OCI-LY7 (cell line): ENCODE data around the gene ADAMTS2. TPM values are rescaled to one million over a fixed set of nuclear protein-coding genes. Genes with fewer than 3 reads are reported as not detected.

Experiments used
- BruUV-seq: library from RNA; stranded (reverse); fragments of 400-500 nt; replicated peaks from 2 replicates; lab custom pipeline; 2021; lab: Mats Ljungman, UMichigan
- CTCF ChIA-PET: fragments of 300-600 bp; sonication (Branson Sonifier 250); formaldehyde crosslinking; loops from one replicate; lab custom pipeline; 2022; ENCODE audit warnings: antibody characterized with exemption; ENCODE audit not compliant: unreplicated experiment; lab: Charles Lee
- POLR2A ChIA-PET: fragments of 300-600 bp; sonication (Branson Sonifier 250); formaldehyde crosslinking; loops from one replicate; lab custom pipeline; 2022; ENCODE audit warnings: antibody characterized with exemption; lab: Charles Lee
- DNase-seq: peaks from one replicate; pipeline ENCODE4 v3.0.0-alpha.2; 2015; ENCODE audit warnings: low spot score
- H2AFZ ChIP-seq: fragments of 200-600 bp; sonication (generic), shearing (Covaris generic); 2 replicates; pipeline ENCODE4 v1.6.1; 2014; ENCODE audit warnings: mild to moderate bottlenecking, antibody characterized with exemption, low read length, moderate library complexity
- H3K27ac ChIP-seq: fragments of 200-600 bp; sonication (generic); 2 replicates; pipeline ENCODE4 v1.5.1; 2014; ENCODE audit warnings: mixed run types, low read depth, mild to moderate bottlenecking, moderate library complexity, low read length, inconsistent platforms; ENCODE audit not compliant: poor library complexity, severe bottlenecking
- H3K36me3 ChIP-seq: fragments of 200-600 bp; sonication (generic); 2 replicates; pipeline ENCODE4 v1.6.1; 2014; ENCODE audit warnings: mild to moderate bottlenecking, antibody characterized with exemption, low read length, moderate library complexity, mixed read lengths; ENCODE audit not compliant: insufficient read depth
- H3K4me1 ChIP-seq: fragments of 200-600 bp; sonication (generic); 2 replicates; pipeline ENCODE4 v1.5.1; 2014; ENCODE audit warnings: mild to moderate bottlenecking, low read length; ENCODE audit not compliant: insufficient read depth, poor library complexity, severe bottlenecking
- H3K4me2 ChIP-seq: fragments of 200-600 bp; sonication (generic); 2 replicates; pipeline ENCODE4 v1.6.1; 2014; ENCODE audit warnings: mild to moderate bottlenecking, low read length
- H3K4me3 ChIP-seq: fragments of 200-600 bp; sonication (generic); 2 replicates; pipeline ENCODE4 v1.5.1; 2014; ENCODE audit warnings: mild to moderate bottlenecking, low read depth, low read length; ENCODE audit not compliant: poor library complexity, severe bottlenecking
- H3K79me2 ChIP-seq: fragments of 200-600 bp; sonication (generic); 2 replicates; pipeline ENCODE4 v1.6.1; 2016; ENCODE audit warnings: low read depth, mild to moderate bottlenecking, low read length, moderate library complexity, mixed read lengths; ENCODE audit not compliant: insufficient read depth
- H3K9me2 ChIP-seq: fragments of 200-600 bp; sonication (generic); 2 replicates; pipeline ENCODE4 v1.6.1; 2016; ENCODE audit warnings: mild to moderate bottlenecking, low read length, mixed read lengths; ENCODE audit not compliant: insufficient read depth
- H3K9me3 ChIP-seq: fragments of 200-600 bp; sonication (generic); 2 replicates; pipeline ENCODE4 v1.6.1; 2014; ENCODE audit warnings: mild to moderate bottlenecking, mixed run types, low read length, mixed read lengths
- H4K20me1 ChIP-seq: fragments of 200-600 bp; sonication (generic); 2 replicates; pipeline ENCODE4 v1.6.1; 2014; ENCODE audit warnings: mild to moderate bottlenecking, antibody characterized with exemption, low read length, moderate library complexity, mixed read lengths; ENCODE audit not compliant: insufficient read depth
- EZH2phosphoT487 ChIP-seq: fragments of 200-600 bp; sonication (generic); IDR thresholded peaks from 2 replicates; pipeline ENCODE4 v1.6.1; 2018; ENCODE audit warnings: low read depth, borderline replicate concordance, mild to moderate bottlenecking, mixed run types, antibody characterized with exemption, low read length, moderate library complexity, mixed read lengths
- intact Hi-C: fragments of 100-400 bp; cut with micrococcal nuclease; formaldehyde crosslinking; loops from one replicate; pipeline ENCODE4 v1.10.0; 2022; ENCODE audit not compliant: unreplicated experiment
- total RNA-seq, 2 experiments: library from RNA; depleted of rRNA in 1 of 2; stranded (reverse); fragments of >200 nt in 1 of 2; shearing (Covaris generic) in 1 of 2; gene quantifications; 2 replicates each; pipeline ENCODE4 v1.2.3, GENCODE V29; 2014 to 2022
- TF ChIP-seq, protein P1 (sequence below): fragments of 200-600 bp; sonication (generic); conservative IDR thresholded peaks from 2 replicates; pipeline ENCODE4 v1.5.1; 2014; ENCODE audit warnings: mild to moderate bottlenecking, antibody characterized with exemption, low read length, moderate library complexity, mixed read lengths

The ADAMTS2 gene
- total RNA-seq, 2 experiments from 2014 or later = not detected

DNA sequence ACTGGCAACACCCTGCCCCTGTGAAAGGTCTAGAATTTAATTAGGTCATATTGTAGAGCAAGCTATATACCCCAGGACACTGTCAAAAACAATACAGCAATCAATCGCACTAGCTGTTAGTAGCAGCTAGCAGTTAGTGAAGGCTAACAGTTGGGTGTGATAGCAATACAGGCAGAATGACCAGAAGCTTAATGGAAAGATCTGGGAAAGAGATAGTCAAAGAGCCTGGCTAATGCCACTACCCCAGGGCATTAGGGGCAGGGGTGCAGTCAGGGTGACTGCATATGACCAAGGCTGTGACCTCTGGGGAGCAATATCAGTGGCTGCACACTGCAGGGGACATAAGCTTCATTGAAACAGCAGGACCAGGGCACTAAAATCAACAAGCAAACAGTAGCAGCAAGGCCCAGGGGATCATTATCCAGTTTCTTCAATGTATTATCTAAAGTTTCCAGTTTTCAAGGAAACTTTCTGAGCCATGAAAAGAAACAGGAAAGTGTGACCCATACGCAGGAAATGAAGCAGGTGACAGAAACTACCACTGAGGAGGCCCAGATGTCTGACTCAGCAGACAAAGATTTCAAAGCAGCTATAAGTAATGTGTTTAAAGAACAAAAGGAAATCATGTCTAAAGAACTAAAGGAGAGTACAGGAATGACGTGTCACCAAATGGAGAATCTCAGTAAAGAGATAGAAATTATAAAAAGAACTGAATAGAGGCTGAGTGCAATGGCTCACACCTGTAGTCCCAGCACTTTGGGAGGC lies 202.6 kb downstream of the ADAMTS2 start:
- Histone ChIP-seq H2AFZ (no peak overlapping the region), H3K4me2 (no peak overlapping the region), H3K9me2 (no peaks in the 10 kb centered on the region), H3K79me2 (no peaks in the 10 kb centered on the region), H3K4me3 (no peak overlapping the region), H3K9me3 (no peaks in the 10 kb centered on the region), H3K36me3 (no peaks in the 10 kb centered on the region), H4K20me1 (no peaks in the 10 kb centered on the region), H3K27ac (no peak overlapping the region), H3K4me1 (peaks cover 6% of the 10 kb centered on the region)
- CTCF ChIA-PET = no interaction called here
- POLR2A ChIA-PET = no interaction called here
- DNase-seq = no peak
- no peak for TF ChIP-seq EZH2phosphoT487
- TF ChIP-seq, protein P1, sequence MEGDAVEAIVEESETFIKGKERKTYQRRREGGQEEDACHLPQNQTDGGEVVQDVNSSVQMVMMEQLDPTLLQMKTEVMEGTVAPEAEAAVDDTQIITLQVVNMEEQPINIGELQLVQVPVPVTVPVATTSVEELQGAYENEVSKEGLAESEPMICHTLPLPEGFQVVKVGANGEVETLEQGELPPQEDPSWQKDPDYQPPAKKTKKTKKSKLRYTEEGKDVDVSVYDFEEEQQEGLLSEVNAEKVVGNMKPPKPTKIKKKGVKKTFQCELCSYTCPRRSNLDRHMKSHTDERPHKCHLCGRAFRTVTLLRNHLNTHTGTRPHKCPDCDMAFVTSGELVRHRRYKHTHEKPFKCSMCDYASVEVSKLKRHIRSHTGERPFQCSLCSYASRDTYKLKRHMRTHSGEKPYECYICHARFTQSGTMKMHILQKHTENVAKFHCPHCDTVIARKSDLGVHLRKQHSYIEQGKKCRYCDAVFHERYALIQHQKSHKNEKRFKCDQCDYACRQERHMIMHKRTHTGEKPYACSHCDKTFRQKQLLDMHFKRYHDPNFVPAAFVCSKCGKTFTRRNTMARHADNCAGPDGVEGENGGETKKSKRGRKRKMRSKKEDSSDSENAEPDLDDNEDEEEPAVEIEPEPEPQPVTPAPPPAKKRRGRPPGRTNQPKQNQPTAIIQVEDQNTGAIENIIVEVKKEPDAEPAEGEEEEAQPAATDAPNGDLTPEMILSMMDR = no peak
- intact Hi-C loops = no loop called here
- no TSS peak for BruUV-seq

DNA sequence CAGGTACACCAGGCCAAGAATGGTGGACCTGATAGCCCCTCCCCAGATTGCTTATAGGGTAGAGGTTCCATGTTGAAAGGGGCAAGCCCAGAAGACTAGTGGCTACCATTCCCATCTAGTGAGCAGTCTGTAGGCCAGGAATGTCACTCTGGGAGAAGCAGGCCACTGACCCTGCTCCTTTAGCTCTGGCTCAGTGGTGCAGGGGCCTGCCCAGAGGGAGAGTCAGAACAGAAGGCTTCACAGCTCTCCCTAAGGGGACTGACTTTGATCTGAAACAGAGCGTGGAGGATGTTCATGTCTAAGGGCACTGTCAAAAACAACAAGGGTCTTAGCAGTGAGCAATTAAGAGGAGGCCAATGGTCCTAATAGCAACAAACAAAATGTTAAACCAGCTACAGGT lies 203.4 kb downstream of the ADAMTS2 start:
- ChIA-PET POLR2A (no interaction called here), CTCF (no interaction called here)
- BruUV-seq = no TSS peak
- Histone ChIP-seq H3K79me2 (no peaks in the 10 kb centered on the region), H3K4me1 (peaks cover 6% of the 10 kb centered on the region), H4K20me1 (no peaks in the 10 kb centered on the region), H3K9me3 (no peaks in the 10 kb centered on the region), H3K4me3 (no peak overlapping the region), H3K36me3 (no peaks in the 10 kb centered on the region), H3K27ac (no peak overlapping the region), H3K9me2 (no peaks in the 10 kb centered on the region), H2AFZ (no peak overlapping the region), H3K4me2 (no peak overlapping the region)
- no peak for DNase-seq
- TF ChIP-seq EZH2phosphoT487 = no peak
- TF ChIP-seq, protein P1 = no peak
- intact Hi-C loops = no loop called here

DNA sequence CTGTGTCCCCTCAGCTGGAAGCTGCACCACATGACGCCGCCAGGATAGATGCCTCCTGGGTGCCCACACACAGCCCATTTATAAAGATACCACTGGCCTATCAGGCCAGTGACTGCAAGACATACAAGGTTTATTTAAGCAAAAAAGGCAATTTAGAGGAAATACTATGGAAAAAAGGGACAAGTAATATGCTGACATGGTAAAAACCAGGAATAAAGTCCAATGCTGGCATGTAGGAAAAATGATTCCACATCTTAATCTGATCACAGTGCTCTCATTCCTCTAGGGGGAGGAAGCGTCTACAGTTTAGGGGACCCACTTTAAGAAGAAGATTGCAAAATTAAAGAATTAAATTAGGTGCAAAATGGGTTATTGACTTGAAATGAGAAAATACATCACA lies 205.0 kb downstream of the ADAMTS2 start:
- H3K79me2 ChIP-seq = no peaks in the 10 kb centered on the region
- no peaks in the 10 kb centered on the region for H3K9me3 ChIP-seq
- peaks cover 6% of the 10 kb centered on the region for H3K4me1 ChIP-seq
- no peak overlapping the region for H3K4me3 ChIP-seq
- ChIA-PET CTCF (no interaction called here), POLR2A (no interaction called here)
- no peak overlapping the region for H3K27ac ChIP-seq
- no peaks in the 10 kb centered on the region for H4K20me1 ChIP-seq
- H3K36me3 ChIP-seq = no peaks in the 10 kb centered on the region
- DNase-seq = no peak
- no peak overlapping the region for H3K4me2 ChIP-seq
- H2AFZ ChIP-seq = no peak overlapping the region
- TF ChIP-seq, protein P1 = no peak
- no peak for TF ChIP-seq EZH2phosphoT487
- intact Hi-C loops = no loop called here
- no peaks in the 10 kb centered on the region for H3K9me2 ChIP-seq
- no TSS peak for BruUV-seq
